Brain microvascular endothelial cell (primary cell): ENCODE results near the gene C2CD2.

Source experiments
- DNase-seq: peaks from one replicate; pipeline ENCODE4 v3.0.0-alpha.2; 2020
- H3K27ac ChIP-seq: fragments of 250-450 bp; sonication (Bioruptor Pico); 2 replicates; pipeline ENCODE4 v1.5.1; 2020; ENCODE audit warnings: mild to moderate bottlenecking, moderate library complexity
- H3K27me3 ChIP-seq: fragments of 250-450 bp; sonication (Bioruptor Pico); replicated peaks from 2 replicates; pipeline ENCODE4 v1.5.1; 2020; ENCODE audit warnings: mild to moderate bottlenecking
- H3K36me3 ChIP-seq: fragments of 250-450 bp; sonication (Bioruptor Pico); replicated peaks from 2 replicates; pipeline ENCODE4 v1.5.1; 2020; ENCODE audit warnings: mild to moderate bottlenecking
- H3K4me3 ChIP-seq: 2 replicates; pipeline ENCODE4 v1.5.1; 2011; ENCODE audit warnings: low read depth, mild to moderate bottlenecking, control low read depth, low read length, moderate library complexity
- CTCF ChIP-seq: IDR thresholded peaks from 2 replicates; pipeline ENCODE4 v1.5.1; 2011; ENCODE audit warnings: low read depth, mild to moderate bottlenecking, moderate library complexity, low read length, control low read depth, inconsistent platforms; ENCODE audit errors: missing control alignments
- in situ Hi-C: cut with HindIII; loops from 2 replicates; pipeline ENCODE4 v1.10.0; 2017; ENCODE audit warnings: low sequenced_read_pairs, low pct_ligation_motif_present

Gene C2CD2

DNA sequence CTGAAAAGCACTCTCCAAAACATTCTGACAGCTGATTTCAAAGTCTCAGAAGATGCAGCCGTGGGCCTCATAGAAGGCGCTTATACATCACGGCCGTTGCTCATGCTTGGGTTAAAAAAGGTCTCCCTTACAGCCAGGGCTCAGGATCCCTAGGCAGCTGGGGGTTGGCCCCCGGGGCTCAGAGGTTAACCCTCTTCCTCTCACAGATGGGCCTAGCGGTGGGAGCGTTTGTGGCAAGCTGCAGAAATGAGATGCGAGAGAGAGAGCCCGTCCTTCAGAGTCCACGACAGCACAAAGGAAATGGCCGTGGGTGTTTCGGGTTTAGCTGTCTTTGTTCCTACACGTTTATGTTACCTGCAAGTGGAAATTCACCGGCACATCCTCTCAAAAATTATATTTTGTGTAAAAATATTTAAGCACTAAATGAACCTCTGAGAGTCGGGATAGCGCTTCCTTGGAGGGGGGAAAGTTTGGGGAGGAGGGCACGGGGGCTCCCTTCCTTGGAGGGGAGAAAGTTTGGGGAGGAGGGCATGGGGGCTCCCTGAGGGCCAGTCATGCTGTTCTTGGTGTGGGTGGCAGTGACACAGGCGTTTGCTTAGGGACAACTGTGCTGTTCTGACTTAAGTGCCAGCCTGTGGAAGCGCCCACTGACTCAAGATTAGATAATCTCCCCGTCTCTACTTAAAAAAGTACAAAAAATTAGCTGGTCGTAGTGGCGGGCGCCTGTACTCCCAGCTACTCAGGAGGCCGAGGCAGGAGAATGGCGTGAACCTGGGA, 54.2 kb downstream of the C2CD2 start:
- no peak for DNase-seq
- TF ChIP-seq CTCF, result no peak
- H3K36me3 ChIP-seq, result peaks cover 14% of the 10 kb centered on the region
- no peak overlapping the region for H3K27ac ChIP-seq
- no peak overlapping the region for H3K4me3 ChIP-seq
- in situ Hi-C loops, result no loop called here
- H3K27me3 ChIP-seq, result no peaks in the 10 kb centered on the region

- no peaks in the 10 kb centered on the region for H3K27me3 ChIP-seq
- H3K36me3 ChIP-seq, result peaks cover 11% of the 10 kb centered on the region
- H3K4me3 ChIP-seq, result no peak overlapping the region
- in situ Hi-C loops, result no loop called here
- TF ChIP-seq CTCF, result no peak
- no peak overlapping the region for H3K27ac ChIP-seq
- DNase-seq, result no peak
These were observed 54.8 kb downstream of the C2CD2 start for GRCh38 chr21:41898998-41899397.

GRCh38 chr21:41897700-41898099, 56.1 kb downstream of the C2CD2 start:
- Histone ChIP-seq H3K27me3 (no peaks in the 10 kb centered on the region), H3K4me3 (no peak overlapping the region), H3K27ac (no peak overlapping the region), H3K36me3 (peaks cover 11% of the 10 kb centered on the region)
- in situ Hi-C loops, result no loop called here
- no peak for TF ChIP-seq CTCF
- no peak for DNase-seq

GRCh38 chr21:41897047-41897669, 56.7 kb downstream of the C2CD2 start:
- H3K4me3 ChIP-seq, result no peak overlapping the region
- in situ Hi-C loops, result no loop called here
- TF ChIP-seq CTCF, result no peak
- no peaks in the 10 kb centered on the region for H3K27me3 ChIP-seq
- no peak overlapping the region for H3K27ac ChIP-seq
- peaks cover 8% of the 10 kb centered on the region for H3K36me3 ChIP-seq
- no peak for DNase-seq

DNA sequence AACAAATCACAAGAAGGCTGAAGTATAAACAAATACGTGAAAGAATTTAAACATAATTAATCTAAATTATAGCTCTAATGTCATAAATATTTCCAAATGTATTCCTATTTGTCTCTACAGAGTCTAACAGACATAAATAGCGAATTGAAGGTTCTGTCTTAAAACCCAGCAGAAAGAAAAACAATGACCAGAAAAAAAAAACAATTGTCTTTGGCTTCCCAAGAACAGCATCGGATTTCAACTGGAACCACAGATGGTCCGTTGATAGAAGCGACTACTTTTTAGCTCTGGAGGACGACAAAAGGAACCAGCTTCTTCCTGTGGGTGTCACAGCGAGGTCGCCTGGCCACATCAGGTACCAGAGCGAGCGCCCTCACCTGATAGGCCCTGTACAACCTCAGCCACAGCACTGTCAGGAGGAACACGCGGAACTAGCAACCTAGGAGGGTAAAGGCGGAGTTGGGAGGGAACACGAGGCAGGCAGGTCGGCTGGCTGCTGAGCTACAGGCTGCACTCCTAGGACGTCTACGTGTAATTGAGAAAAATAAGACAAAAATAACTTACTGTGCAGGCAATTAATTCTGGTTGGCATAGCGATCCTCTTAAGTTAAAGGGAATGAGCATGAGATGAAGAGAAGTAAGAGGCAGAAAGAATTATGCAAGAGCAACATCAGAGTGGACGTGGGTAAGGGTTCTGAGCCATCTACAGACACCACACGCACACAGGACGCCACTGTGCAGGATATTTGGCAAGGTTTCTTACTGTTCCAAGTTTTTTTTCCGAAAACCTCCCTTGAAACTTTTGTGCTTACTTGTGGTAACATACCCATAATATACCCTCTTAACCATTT, 58.0 kb downstream of the C2CD2 start:
- Histone ChIP-seq H3K27me3 (no peaks in the 10 kb centered on the region), H3K27ac (peak overlapping the region; percentile 50), H3K36me3 (no peaks in the 10 kb centered on the region), H3K4me3 (no peak overlapping the region)
- in situ Hi-C loops, result no loop called here
- TF ChIP-seq CTCF, result no peak
- peak; percentile 10 for DNase-seq
